NCI-H82 treated with DMSO at 0.1 percent for 48 hours (cell line): Measurements from ENCODE around the gene HNRNPM.
"Not testable (repeated sequence)": the region's sequence is repeated elsewhere in the genome, so short reads cannot be mapped to it uniquely, and the experiment has no call there.

Experiments
- DNase-seq: peaks from one replicate; lab custom pipeline; 2025; ENCODE audit not compliant: unreplicated experiment; lab: John Stamatoyannopoulos, UW

Gene HNRNPM, protein sequence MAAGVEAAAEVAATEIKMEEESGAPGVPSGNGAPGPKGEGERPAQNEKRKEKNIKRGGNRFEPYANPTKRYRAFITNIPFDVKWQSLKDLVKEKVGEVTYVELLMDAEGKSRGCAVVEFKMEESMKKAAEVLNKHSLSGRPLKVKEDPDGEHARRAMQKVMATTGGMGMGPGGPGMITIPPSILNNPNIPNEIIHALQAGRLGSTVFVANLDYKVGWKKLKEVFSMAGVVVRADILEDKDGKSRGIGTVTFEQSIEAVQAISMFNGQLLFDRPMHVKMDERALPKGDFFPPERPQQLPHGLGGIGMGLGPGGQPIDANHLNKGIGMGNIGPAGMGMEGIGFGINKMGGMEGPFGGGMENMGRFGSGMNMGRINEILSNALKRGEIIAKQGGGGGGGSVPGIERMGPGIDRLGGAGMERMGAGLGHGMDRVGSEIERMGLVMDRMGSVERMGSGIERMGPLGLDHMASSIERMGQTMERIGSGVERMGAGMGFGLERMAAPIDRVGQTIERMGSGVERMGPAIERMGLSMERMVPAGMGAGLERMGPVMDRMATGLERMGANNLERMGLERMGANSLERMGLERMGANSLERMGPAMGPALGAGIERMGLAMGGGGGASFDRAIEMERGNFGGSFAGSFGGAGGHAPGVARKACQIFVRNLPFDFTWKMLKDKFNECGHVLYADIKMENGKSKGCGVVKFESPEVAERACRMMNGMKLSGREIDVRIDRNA

DNA sequence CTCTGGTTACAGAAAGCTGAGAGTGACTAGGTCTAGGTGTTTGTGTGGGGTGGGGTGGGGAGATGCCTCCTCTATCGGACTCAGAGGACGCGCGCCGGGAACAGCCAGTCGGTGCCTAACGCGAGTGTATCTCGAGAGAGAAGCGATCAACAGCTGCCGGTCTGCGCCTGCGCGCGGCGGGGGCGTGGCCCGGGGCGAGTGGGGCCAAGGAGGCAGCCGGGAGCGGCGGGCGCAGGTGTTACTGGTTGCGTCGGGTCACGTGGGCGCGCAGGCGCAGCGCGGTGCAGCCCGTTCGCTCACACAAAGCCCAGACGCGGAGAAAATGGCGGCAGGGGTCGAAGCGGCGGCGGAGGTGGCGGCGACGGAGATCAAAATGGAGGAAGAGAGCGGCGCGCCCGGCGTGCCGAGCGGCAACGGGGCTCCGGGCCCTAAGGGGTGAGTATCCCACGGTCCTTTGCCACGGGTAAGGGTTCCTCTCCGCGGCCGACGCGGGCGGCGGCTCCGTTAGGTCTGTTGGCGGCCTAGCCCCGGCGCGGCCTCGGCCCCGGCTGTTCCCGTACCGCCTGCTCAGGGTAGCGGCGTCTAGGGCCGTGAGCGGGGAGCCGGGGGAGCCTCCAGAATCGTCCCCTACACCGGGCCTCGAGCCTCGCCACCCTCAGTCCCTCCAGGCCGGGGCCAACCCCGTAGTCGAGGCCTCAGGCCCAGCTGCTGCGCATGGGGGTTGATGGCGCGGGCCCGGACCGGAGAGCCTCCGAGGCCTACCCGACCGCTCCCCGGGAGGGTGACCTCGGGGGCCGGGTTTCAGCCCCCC lies at the start of gene HNRNPM:
TSS of gene HNRNPM (plus strand) at position 299 of the 811 bp plus-strand sequence. CDS start at position 323, 24 bp downstream.
- peak; percentile 90 for DNase-seq

DNA sequence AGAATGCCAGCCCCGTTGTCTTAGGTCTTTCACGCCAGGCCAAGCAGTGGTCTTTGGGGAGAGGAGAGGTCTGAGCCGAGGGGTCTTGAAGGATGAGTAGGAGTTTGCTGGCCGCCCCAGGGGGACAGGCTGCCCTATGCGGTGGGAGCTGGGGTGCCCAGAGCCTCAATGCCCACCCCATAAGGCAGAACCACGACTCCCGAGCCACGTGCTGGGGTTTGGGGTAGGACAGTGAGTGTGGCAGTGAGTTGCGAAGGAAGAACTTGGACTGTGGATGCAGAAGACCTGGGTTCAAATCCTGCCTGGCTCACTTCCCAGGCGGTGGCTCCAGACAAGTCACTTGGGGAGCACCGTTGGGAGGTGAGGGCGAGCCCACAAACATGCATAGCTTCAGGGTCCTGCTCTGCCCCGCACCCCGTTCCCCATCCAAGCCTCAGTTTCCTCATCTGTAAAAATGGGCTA lies 49.1 kb upstream of the HNRNPM start:
- DNase-seq, result no peak

DNA sequence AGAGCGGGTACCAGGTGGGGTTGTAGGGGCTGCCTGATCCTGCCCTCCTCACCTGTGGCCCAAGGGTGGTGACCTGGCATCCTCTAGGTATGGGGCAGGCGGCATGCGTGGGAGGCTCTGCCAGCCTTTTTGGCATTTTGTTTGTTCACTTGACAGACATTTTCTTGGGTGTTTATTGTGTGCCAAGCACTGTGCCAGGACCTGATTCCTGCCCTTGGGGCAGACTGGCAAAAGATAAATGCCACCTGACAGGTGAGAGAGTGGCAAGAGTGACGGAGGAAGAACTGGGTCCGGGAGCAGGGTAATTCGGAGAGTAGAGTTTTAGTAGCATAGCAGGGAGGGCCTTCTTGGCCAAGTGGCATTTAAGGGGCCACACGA lies 48.6 kb upstream of the HNRNPM start:
- no peak for DNase-seq

DNA sequence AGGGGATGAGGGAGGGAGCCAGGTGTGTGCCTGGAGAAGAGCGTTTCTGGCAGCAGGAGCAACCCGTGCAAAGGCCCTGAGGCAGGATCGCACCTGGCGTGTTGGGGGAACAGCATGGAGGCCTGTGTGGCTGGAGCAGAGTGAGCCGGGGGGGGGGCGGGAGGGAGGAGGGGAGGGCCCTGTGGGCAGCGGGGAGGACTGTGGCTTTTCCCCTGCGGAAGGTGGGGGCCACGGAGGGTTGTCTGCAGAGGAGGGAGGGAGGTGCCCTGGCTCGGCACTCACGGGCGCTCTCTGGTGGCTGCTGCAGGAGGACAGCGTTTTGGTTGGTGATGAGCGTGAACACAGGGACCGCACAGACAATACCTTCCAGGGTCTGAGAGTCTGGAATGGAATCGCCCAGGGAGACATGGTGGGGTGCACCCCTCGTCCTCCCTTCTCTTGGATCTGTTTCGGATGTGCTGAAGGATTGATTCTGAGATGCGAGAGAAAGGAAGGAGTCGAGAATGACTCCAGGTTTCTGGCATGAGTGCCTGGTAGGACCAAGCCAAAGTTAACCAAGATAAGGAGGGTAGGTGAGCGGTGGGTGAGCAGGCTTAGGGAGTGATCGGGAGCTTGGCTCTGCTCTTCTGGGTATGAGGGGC lies 48.1 kb upstream of the HNRNPM start:
- DNase-seq, result no peak

DNA sequence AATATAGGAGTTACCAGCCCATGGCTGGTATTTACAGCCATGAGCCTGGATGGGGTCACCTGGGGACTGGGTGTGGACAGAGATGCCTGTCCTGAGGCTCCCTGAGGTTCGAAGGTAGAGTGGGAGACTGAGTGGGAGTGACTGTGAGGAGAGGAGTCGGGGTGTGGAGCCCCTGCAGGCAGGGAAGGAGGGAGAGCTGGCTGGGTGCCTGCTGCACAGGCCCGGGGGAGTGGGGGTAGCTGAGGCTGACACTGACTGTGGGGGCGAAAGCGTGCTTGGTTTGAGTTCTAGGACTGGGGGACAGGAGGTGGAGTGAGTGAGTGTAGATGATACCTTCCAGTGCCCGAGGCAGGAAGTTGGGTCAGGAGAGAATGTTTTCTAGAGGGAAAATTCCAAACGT lies 47.5 kb upstream of the HNRNPM start:
- DNase-seq, result no peak

DNA sequence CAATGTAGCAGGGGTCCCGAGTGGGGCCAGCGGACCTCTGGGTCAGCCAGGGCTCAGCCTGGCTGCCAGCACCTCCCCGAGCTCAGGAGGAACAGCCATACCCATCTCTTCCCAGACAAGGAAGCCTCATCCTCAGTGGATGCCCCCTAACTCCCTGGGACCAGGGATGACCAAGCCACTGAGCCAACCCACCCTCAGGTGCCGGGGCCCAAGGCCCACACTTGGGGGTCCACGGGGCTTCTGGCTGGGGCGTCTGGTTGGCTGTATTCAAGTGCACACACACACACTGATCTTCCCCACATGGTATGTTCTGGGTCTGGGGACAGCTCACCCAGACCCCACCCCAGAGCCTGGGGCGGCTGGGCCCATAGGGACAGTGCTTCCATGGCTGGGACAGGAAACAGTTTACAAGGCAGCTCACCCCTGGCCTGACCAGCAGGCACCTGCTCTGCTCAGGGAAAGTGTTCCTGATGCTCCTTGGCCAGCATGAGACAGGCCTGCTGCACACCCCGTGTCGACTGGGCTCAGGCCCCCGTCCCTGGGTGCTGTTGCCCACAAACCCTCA lies 46.9 kb upstream of the HNRNPM start:
- DNase-seq, result no peak

DNA sequence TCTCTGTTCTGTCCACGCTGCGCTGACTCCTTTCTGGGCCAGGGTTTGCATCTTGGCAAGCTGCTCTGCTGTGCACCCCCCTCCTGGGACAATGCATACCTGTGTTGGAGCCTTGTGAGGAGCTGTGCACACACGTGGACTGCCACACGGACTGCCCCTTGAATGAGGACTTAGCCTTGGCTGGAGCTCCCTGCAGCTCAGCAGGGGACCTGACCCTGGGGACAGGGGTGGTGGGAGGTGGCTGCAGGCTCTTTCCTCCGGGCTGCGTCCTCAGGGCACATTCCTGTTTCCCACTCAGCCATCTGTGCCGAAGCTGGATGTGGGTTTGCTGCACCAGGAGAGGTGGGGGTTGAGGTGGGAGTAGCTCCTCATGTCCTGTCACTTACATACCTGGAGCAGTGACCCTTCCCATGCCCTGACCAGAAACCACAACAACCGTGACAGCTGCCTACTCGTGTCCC lies 46.4 kb upstream of the HNRNPM start:
- no peak for DNase-seq

DNA sequence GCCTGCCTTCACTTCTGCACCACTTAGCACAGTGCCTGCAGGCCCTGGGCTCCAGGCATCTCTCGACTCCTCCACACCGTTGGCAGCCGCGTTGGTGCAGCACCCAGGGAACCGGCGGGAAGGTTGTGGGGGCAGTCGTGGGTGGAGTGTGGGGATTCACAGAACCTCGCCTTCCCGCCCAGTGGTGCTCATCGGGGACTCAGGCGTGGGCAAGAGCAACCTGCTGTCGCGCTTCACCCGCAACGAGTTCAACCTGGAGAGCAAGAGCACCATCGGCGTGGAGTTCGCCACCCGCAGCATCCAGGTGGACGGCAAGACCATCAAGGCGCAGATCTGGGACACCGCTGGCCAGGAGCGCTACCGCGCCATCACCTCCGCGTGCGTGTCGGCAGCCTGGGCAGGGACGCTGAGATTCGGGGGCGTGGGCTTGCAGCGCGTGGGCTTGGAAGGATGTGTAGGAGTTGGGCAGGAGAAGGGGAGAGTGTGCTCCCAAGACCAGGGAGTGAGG lies 45.0 kb upstream of the HNRNPM start:
- DNase-seq, result no peak

DNA sequence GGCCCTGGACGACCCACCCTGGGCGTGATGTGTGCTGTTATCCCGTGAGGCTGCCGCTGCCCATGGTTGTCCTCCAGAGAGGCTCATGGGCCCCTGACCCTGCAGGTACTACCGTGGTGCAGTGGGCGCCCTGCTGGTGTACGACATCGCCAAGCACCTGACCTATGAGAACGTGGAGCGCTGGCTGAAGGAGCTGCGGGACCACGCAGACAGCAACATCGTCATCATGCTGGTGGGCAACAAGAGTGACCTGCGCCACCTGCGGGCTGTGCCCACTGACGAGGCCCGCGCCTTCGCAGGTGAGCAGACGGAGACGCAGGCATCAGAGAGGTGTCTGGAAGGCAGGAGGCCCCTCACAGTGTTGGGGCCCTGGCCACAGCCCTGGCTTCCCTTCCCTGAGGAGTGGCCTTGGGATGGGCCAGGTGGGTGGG lies 42.8 kb upstream of the HNRNPM start:
- no peak for DNase-seq

DNA sequence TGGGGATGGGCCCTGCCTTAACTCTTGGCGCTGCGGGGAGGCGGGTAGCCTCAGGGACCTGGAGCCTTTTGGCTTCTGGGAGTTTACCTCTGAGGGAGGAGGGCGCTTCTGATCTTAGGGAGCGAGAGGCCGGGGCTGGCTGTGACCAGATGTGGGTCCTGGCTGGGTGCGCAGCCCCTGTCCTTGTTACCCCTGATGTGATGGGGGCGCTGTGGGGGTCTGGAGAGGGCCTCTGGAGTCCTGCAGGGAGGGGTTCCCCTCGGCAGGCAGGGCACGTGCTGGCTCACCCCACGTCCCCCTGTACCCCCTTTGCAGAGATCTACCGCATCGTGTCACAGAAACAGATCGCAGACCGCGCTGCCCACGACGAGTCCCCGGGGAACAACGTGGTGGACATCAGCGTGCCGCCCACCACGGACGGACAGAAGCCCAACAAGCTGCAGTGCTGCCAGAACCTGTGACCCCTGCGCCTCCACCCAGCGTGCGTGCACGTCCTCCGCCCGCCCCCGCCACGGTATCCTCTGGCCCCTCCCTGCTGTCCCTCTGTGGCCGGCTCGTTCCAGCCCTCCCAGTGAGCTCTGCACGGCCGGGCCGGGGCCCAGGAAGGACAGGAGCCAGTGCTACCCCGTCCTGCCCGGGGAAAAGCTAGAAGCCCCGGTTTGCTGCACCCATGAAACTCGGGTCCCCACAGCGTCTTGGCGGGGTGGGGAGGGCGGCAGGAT lies 41.5 kb upstream of the HNRNPM start:
- no peak for DNase-seq

DNA sequence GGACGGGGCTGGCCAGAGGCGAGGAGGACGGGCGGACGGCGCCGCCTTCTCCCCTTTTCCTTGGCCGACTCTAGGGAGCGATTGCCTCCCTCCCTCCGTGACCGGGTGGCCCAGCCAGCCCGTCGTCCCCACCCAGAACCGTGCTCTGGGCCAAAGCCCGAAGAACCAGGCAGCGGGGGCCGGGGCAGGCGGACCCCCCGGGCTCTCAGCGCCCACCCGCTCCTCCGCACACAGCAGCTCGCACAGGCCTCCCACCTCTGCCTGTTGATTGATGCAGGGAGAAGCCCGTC lies 41.0 kb upstream of the HNRNPM start:
- no peak for DNase-seq

DNA sequence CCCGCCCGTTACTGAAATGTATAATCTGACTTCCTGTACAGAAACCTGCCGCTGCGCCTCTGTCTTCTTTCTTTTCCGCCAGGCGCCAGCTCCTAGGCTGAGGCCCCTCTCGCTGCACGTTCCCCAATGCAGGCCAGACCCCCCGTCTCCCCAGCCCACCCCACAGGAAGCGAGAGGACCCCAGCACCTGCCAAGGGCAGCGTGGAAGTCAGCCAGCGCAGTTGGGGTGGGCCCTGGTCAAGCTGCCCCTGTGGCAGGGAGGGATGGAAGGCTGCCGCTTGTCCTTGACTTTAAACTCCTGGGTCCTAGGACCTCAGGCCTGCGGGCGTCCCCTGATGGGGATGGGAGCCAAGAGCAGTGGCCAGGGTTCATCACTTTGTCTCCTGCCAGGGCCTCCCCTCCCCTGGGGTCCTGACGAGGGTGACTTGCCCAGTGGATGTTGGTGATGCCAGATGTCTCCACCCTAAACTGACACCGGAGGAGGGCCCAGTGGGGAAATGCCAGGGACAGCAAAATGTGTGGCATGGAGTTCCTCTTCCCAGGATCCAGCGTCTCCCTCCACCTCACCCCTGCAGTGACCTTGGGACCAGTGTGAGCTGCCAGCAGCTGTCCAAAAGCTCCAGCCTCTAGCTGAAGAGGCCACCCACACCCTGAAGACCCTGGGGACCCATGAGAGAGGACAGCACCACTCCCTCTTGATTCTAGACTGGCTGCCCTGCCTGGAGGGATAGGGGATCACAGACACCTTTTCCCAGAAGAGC lies 40.2 kb upstream of the HNRNPM start:
- DNase-seq, result no peak

DNA sequence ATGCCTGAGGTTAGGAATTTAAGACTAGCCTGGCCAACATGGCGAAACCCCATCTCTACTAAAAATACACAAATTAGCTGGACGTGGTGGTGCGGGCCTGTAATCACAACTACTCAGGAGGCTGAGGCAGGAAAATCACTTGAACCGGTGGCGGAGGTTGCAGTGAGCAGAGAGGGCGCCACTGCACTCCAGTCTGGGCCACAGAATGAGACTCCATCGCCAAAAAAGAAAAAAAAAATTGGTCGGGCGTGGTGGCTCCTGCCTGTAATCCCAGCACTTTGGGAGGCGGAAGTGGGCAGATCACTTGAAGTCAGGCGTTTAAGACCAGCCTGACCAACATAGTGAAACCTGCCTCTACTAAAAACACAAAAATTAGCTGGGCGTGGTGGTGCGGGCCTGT lies 34.1 kb upstream of the HNRNPM start:
- not testable (repeated sequence) for DNase-seq

DNA sequence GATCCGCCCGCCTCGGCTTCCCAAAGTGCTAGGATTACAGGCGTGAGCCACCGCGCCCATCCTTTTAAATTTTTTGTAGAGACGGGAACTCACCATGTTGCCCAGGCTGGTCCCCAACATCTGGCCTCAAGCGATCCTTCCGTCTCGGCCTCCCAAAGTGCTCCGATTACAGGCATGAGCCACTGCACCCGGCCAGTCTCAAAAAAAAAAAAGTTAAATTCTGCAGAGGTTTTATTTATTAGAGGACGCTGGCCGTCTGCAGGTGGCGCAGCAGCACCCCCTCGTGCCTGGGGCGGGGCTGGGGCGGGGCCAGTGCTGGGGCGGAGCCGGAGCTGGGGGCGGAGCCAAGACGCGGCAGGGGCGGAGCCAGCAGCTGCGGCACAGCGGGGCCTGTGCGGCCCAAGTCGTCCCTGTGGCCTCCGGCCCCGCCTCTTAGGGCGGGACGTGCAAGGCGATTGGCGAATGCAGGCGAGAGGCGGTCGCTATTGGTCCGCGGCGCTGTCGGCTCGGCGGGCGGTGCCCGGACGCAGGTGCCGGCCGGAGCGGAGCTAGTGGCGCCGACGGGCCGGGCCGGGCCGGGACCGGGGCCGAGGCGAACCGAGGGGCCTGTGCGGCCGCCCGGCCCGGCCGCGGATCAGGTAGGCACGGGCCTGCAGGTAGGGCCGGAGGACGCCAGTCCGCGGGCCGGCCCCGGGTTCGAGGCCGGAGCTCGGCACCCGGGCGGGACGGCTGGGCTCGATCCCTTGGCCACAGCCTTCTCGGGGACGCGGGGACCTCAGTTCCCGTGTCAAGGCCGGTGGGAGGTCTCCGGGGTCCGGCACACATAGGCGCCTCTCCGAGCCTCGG lies 31.8 kb upstream of the HNRNPM start, which contains the start of gene MARCHF2:
TSS of gene MARCHF2 (plus strand) at position 523 of the 846 bp plus-strand sequence. CDS start 8,536 bp downstream, outside the sequence.
- DNase-seq, result peak; percentile 48

DNA sequence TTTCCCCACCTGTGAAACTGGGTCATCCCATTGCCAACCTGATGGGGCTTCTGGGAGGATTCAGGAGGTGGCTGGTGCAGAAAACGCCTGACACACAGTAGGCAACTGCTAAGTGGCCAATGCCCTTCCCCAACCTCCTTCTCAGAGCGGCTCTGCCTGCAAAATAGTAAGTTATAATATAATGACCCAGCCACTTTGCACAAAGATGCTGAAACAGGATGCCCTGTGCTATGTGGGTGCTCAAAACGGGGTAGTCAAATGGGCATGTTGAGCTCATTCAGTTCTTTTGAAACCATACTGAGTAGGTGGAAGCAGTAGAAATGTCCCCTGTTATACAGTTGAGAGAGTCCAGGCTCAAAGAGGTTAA lies 31.2 kb upstream of the HNRNPM start:
- no peak for DNase-seq

DNA sequence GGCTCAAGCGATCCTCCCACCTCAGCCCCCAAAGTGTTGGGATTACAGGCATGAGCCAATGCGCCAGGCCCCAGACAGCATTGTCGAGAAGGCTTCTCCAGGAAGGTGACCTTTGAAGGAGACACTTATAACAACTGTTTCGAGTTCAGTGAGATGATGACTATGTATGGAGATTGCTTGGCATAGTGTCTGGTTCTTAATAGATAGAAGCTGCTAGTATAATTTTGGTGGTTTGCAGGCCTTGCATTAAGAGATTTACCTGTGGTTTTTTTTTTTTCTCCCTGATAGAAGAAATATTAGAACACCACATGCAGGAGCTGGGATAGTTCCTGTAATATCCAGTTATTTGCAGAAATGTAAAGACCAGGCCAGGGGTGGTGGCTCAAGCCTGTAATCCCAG lies 28.0 kb upstream of the HNRNPM start:
- DNase-seq, result no peak

DNA sequence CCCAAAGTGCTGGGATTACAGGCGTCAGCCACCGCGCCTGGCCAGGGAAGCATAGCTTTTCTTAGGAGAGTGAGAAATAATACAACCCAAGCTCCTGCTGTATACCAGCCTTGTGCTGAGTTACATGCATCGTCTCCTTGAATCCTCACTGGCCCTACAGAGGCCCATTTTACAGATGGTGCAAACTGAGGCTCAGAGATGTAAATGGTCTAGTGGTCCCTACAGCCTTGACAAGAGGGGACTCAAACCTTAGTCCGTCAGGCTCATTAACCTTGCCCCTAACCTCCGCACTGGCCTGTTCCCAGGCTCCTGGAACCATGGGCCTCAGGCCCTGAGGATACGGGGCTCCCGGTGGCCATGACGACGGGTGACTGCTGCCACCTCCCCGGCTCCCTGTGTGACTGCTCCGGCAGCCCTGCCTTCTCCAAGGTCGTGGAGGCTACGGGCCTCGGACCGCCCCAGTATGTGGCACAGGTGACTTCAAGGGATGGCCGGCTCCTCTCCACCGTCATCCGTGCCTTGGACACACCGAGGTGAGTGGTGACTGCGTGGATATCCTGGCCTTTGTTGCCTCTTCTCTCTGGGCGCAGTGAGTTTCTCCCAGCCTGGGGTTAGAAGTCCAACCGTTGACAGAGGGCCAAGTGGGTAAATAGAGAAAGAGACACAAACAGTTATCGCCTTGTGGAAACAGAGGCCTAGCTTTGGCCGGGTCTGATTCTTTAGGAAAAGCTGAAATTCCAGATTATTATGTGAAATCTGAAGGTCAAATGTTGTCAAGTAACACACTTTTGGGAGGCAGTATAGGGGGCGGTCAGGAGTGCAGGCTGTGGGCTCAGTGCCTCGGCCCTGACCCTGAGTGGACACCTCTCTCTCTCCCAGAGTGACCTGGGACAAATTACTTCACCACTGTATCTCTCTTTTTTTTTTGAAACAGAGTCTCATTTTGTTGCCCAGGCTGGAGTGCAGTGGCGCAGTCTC lies 23.0 kb upstream of the HNRNPM start:
- DNase-seq, result no peak
